HEK293T (cell line): ENCODE results near the gene C2CD4D.

Experiments
- BHLHE40 ChIP-seq: fragments of 450-650 bp; IDR thresholded peaks from 2 replicates; pipeline ENCODE4 v1.6.1; 2016; ENCODE audit warnings: mild to moderate bottlenecking, moderate library complexity, borderline replicate concordance
- CTBP1 ChIP-seq: fragments of 450-650 bp; IDR thresholded peaks from 2 replicates; pipeline ENCODE4 v1.6.1; 2016; ENCODE audit warnings: borderline replicate concordance
- FOXA1 ChIP-seq: fragments of 450-650 bp; IDR thresholded peaks from 2 replicates; pipeline ENCODE4 v1.6.1; 2016; ENCODE audit warnings: mild to moderate bottlenecking
- FOXM1 ChIP-seq: fragments of 450-650 bp; IDR thresholded peaks from 2 replicates; pipeline ENCODE4 v1.6.1; 2017; ENCODE audit warnings: mild to moderate bottlenecking, borderline replicate concordance
- HDGF ChIP-seq: fragments of 450-650 bp; IDR thresholded peaks from 2 replicates; pipeline ENCODE4 v1.6.1; 2017; ENCODE audit warnings: antibody characterized with exemption, borderline replicate concordance
- L3MBTL2 ChIP-seq: fragments of 450-650 bp; conservative IDR thresholded peaks from 2 replicates; pipeline ENCODE4 v1.6.1; 2016; ENCODE audit warnings: mild to moderate bottlenecking
- LEF1 ChIP-seq: fragments of 450-650 bp; IDR thresholded peaks from 2 replicates; pipeline ENCODE4 v1.6.1; 2017; ENCODE audit warnings: mild to moderate bottlenecking, borderline replicate concordance
- NFRKB ChIP-seq: fragments of 450-650 bp; IDR thresholded peaks from 2 replicates; pipeline ENCODE4 v1.6.1; 2016; ENCODE audit warnings: mild to moderate bottlenecking, moderate library complexity
- SP1 ChIP-seq: fragments of 450-650 bp; IDR thresholded peaks from 2 replicates; pipeline ENCODE4 v1.6.1; 2017

GRCh38 chr1:151819976-151820623 is 19.5 kb downstream of the C2CD4D start:
- TF ChIP-seq BHLHE40 (no peak), CTBP1 (no peak), FOXA1 (no peak), FOXM1 (no peak), SP1 (no peak), L3MBTL2 (no peak), LEF1 (no peak), HDGF (no peak), NFRKB (no peak)
